HL-60 (cell line): ENCODE data around the gene TERT.

Experiments
- CTCF ChIP-seq: IDR thresholded peaks from one replicate; pipeline ENCODE4 v1.5.1; 2011; ENCODE audit warnings: low read length, control low read depth, inconsistent platforms; ENCODE audit not compliant: insufficient read depth
- POLR2AphosphoS5 ChIP-seq: IDR thresholded peaks from 2 replicates; pipeline ENCODE4 v1.6.1; 2012; ENCODE audit warnings: low read depth

DNA sequence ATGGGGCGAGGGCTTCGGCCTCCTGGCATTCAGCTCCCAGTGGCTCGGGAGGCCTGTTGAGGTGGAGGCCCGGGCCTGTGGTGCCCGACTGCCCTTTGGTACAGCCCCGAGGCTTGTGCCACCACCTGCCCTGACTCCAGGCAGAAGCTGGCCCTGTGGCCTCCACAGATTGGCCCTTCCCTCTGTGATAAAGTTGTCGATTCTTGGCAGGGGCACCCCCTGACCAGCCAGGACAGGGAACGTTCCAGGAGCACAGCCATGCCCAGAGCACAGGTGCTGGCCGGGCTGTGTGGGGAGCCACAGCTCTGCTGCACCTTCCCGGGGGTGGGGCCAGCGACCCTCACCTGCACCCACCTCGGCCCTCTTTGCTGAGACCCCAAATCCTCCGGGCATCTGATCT, 37.0 kb downstream of the TERT start:
- TF ChIP-seq CTCF (no peak), POLR2AphosphoS5 (no peak)
